GM10248 (cell line): ENCODE measurements around the gene HSD3B7.

Experiments
- CTCF ChIA-PET: fragments of 300-600 bp; sonication (Branson Sonifier 250); formaldehyde crosslinking; extraction: SDS; loops from one replicate; lab custom pipeline; 2021; ENCODE audit warnings: antibody characterized with exemption; lab: Yijun Ruan, JAX
- POLR2A ChIA-PET: fragments of 350-650 bp; sonication (Branson Sonifier 250); formaldehyde crosslinking; extraction: SDS; loops from one replicate; lab custom pipeline; 2020; ENCODE audit warnings: antibody characterized with exemption; lab: Yijun Ruan, JAX
- DNase-seq: peaks from one replicate; pipeline ENCODE4 v3.0.0; 2012; ENCODE audit errors: extremely low spot score
- CTCF ChIP-seq: IDR thresholded peaks from 2 replicates; pipeline ENCODE4 v1.5.1; 2012; ENCODE audit warnings: mild to moderate bottlenecking, low read depth; ENCODE audit errors: extremely low read depth, missing control alignments, control extremely low read depth

HSD3B7 gene

GRCh38 chr16:30946671-30947540 is 38.1 kb upstream of the HSD3B7 start:
- no peak for TF ChIP-seq CTCF
- CTCF ChIA-PET: interaction anchor here (15.1 kb wide), 1 partner anchor 8 kb away, joined by 173 read pairs; no protein-coding TSS in a partner anchor
- POLR2A ChIA-PET: no interaction called here

GRCh38 chr16:30947541-30947858 is 37.5 kb upstream of the HSD3B7 start:
- ChIA-PET CTCF (interaction anchor here (0.8 to 15.1 kb wide), 2 partner anchors 8 to 37 kb away, joined by 3 to 173 read pairs; partner anchors contain the start of gene HSD3B7), POLR2A (no interaction called here)
- no peak for DNase-seq
- no peak for TF ChIP-seq CTCF

More at GRCh38 chr16:30946671-30947540, 38.1 kb upstream of the HSD3B7 start:
- DNase-seq: no peak

- DNase-seq: peak; percentile 58
- CTCF ChIA-PET: interaction anchor here (0.8 to 15.1 kb wide), 2 partner anchors 9 to 37 kb away, joined by 3 to 173 read pairs; partner anchors contain the start of gene HSD3B7
- no peak for TF ChIP-seq CTCF
- POLR2A ChIA-PET: no interaction called here
Measured at GRCh38 chr16:30947859-30948666, 36.9 kb upstream of the HSD3B7 start.

GRCh38 chr16:30948667-30949649 is 36.0 kb upstream of the HSD3B7 start, which contains the start of gene ORAI3:
TSS of gene ORAI3 (plus strand) at chr16:30949068. CDS start at chr16:30949290, 222 bp downstream.
- DNase-seq: peak; percentile 87
- TF ChIP-seq CTCF: no peak
- ChIA-PET CTCF (interaction anchor here (1.1 to 15.1 kb wide), 4 partner anchors 10 to 105 kb away, joined by 3 to 173 read pairs (median 6); no protein-coding TSS in a partner anchor), POLR2A (interaction anchor here (0.9 to 1.6 kb wide), 2 partner anchors 13 to 232 kb away, joined by 3 to 5 read pairs; no protein-coding TSS in a partner anchor)

- DNase-seq: peak; percentile 70
- ChIA-PET CTCF (interaction anchor here (0.8 to 15.1 kb wide), 6 partner anchors 11 to 105 kb away, joined by 3 to 173 read pairs (median 4); no protein-coding TSS in a partner anchor), POLR2A (interaction anchor here (0.6 to 1.6 kb wide), 3 partner anchors 14 to 231 kb away, joined by 3 to 5 read pairs (median 5); no protein-coding TSS in a partner anchor)
- peak; percentile 28 for TF ChIP-seq CTCF
Measured at GRCh38 chr16:30949650-30950515, 35.1 kb upstream of the HSD3B7 start.
